GM12891 (cell line): Measurements from ENCODE around the gene SMAD3.

Source experiments
- DNase-seq: peaks from one replicate; pipeline ENCODE4 v3.0.0; 2011; ENCODE audit warnings: low spot score; ENCODE audit not compliant: insufficient read length
- FAIRE-seq: peaks from 2 replicates; lab custom pipeline; 2011; peaks lifted over from hg19 to GRCh38; lab: Jason Lieb, UNC
- PAX5 ChIP-seq: IDR thresholded peaks from 2 replicates; pipeline ENCODE4 v1.6.1; 2011; ENCODE audit warnings: low read length, moderate library complexity, mild to moderate bottlenecking; ENCODE audit not compliant: insufficient read depth, severe bottlenecking
- POLR2A ChIP-seq: IDR thresholded peaks from 2 replicates; pipeline ENCODE4 v1.6.1; 2011; ENCODE audit warnings: low read depth, low read length, control low read depth
- POLR2AphosphoS5 ChIP-seq: IDR thresholded peaks from 2 replicates; pipeline ENCODE4 v1.6.1; 2011; ENCODE audit warnings: low read depth, low read length, control low read depth
- POU2F2 ChIP-seq: IDR thresholded peaks from 2 replicates; pipeline ENCODE4 v1.6.1; 2011; ENCODE audit warnings: low read depth, mild to moderate bottlenecking, control low read depth, low read length, moderate library complexity
- SPI1 ChIP-seq: IDR thresholded peaks from 2 replicates; pipeline ENCODE4 v1.6.1; 2011; ENCODE audit warnings: low read depth, low read length, control low read depth
- TAF1 ChIP-seq: IDR thresholded peaks from 2 replicates; pipeline ENCODE4 v1.6.1; 2011; ENCODE audit warnings: low read depth, low read length, control low read depth

Gene SMAD3

GRCh38 chr15:67103021-67103420, 37.6 kb downstream of the SMAD3 start:
- TF ChIP-seq TAF1 (no peak), POLR2AphosphoS5 (no peak), SPI1 (no peak), PAX5 (no peak), POLR2A (no peak), POU2F2 (no peak)
- FAIRE-seq (peak; percentile 72), DNase-seq (no peak)

DNA sequence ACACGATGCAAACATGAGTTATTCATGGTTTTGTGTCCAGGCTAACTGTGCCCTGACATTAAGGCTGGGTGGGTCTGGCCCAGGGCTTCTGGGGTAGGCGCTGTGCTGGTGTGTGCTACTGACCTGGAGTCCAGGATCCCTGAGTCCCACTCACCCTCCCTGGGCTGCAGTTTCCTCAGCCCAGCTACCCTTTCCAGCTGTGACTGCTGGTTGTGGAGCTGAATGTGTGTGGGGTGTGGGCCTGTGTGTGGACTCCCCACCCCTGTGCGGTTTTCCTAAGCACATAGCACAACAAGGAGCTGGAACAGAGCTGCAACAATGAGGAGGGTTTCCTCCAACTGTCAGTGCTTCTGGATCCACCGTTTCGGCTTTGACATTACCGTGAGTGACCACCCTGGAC, 38.0 kb downstream of the SMAD3 start:
- TF ChIP-seq SPI1: no peak
- TF ChIP-seq POU2F2: no peak
- no peak for TF ChIP-seq PAX5
- TF ChIP-seq POLR2AphosphoS5: no peak
- TF ChIP-seq POLR2A: peak; percentile 64
- FAIRE-seq (peak; percentile 38), DNase-seq (no peak)

GRCh38 chr15:67103869-67104268, 38.5 kb downstream of the SMAD3 start:
- no peak for TF ChIP-seq PAX5
- TF ChIP-seq POLR2A: no peak
- no peak; the same call in 1 of the 2 replicates for TF ChIP-seq POLR2AphosphoS5
- no peak for TF ChIP-seq POU2F2
- no peak for TF ChIP-seq SPI1
- TF ChIP-seq TAF1: no peak
- DNase-seq: no peak
- no peak for FAIRE-seq

GRCh38 chr15:67104510-67104909, 39.1 kb downstream of the SMAD3 start:
- FAIRE-seq (no peak), DNase-seq (no peak)
- TF ChIP-seq TAF1: no peak
- no peak for TF ChIP-seq PAX5
- no peak for TF ChIP-seq SPI1
- no peak for TF ChIP-seq POLR2A
- 0 out of 2 replicates have a peak, but pooled peaks have one; percentile 39 for TF ChIP-seq POLR2AphosphoS5
- no peak for TF ChIP-seq POU2F2

DNA sequence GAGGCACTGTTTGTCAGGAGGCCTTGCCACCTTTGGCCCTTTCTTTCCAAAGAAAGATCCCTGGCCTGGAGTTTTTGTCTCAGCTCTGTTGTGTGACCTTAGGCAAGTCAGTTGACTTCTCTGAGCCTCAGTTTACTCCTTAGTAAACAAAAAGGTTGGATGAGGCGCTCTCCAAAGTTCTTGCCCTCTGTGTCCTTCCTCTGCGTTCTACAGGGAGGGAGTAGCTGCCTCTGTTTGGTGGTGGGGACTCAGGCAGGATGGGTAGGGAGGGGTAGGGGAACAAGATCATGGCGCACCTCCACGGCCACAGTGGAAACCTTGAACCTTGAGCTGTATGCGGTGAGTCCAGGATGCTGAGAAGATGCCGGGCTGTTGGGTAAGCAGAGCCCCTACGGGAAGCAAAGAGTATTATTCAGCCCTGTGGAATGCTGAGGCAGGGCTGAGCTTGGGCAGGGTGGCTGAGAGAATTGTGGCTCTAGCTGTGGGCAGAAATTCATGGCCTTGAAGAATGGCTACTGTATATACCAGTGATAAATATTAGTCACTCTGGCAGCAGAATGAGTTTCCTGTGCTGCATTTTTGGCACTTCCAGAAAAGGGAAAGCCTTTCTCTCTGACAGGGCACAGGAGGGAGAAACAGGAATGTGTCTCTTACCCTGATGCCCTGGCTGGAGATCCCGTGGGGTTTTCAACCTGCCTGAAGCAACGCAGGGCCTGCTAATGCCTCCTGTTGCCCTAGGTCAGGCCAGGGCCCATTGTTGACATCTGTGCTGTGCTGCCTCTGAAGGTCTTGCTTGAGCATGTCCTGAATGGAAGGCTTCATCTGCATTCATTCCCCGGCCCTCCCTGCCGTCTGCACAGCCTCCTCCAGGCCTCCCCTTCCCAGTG, 39.9 kb downstream of the SMAD3 start:
- no peak for DNase-seq
- no peak for TF ChIP-seq PAX5
- no peak for TF ChIP-seq TAF1
- TF ChIP-seq SPI1: no peak
- TF ChIP-seq POLR2AphosphoS5: no peak
- no peak for TF ChIP-seq POLR2A
- TF ChIP-seq POU2F2: no peak
- no peak for FAIRE-seq

DNA sequence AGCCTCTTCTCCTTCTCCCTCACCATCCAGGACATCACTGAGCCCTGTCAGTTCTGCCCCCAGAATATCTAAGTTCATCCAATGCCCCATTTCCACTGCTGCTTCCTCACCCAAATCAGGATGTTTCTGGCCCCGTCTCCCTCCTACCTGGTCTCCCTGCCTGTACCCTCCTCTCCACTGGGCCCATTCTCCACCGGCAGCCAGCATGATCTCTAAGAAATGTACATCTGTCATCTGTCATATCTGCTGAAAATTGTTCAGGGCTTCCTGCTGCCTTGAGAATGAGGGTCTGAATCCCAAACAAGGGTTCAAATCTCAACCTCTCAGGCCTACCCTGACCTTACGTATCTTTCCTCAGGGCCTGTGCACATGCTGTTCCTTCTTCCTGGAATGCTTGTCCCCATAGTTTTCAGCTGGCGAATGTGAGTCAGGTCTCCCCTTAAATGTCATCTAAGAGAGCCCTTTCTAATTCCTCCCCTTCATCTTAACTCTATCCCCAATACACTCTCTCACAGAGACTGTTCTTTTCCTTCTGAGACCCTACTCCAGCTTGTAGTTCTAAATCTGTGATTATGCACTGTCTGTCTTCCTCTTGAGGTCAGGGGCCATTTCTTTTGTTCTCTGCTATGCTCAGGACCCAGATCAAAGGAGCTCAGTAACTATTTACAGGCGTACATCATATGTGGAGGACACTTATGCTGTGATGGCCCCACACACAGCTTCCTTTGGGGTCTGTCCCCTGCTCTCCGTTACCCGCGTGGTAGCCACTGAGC, 40.8 kb downstream of the SMAD3 start:
- no peak for DNase-seq
- no peak for FAIRE-seq
- TF ChIP-seq POLR2A: no peak
- TF ChIP-seq SPI1: no peak
- TF ChIP-seq PAX5: no peak
- TF ChIP-seq POU2F2: no peak
- no peak for TF ChIP-seq TAF1
- no peak for TF ChIP-seq POLR2AphosphoS5

- TF ChIP-seq POLR2A: no peak
- TF ChIP-seq POU2F2: no peak
- no peak for TF ChIP-seq POLR2AphosphoS5
- no peak for TF ChIP-seq TAF1
- TF ChIP-seq SPI1: no peak
- no peak for TF ChIP-seq PAX5
- FAIRE-seq (no peak), DNase-seq (no peak)
These were observed 41.3 kb downstream of the SMAD3 start for GRCh38 chr15:67106764-67107013.

DNA sequence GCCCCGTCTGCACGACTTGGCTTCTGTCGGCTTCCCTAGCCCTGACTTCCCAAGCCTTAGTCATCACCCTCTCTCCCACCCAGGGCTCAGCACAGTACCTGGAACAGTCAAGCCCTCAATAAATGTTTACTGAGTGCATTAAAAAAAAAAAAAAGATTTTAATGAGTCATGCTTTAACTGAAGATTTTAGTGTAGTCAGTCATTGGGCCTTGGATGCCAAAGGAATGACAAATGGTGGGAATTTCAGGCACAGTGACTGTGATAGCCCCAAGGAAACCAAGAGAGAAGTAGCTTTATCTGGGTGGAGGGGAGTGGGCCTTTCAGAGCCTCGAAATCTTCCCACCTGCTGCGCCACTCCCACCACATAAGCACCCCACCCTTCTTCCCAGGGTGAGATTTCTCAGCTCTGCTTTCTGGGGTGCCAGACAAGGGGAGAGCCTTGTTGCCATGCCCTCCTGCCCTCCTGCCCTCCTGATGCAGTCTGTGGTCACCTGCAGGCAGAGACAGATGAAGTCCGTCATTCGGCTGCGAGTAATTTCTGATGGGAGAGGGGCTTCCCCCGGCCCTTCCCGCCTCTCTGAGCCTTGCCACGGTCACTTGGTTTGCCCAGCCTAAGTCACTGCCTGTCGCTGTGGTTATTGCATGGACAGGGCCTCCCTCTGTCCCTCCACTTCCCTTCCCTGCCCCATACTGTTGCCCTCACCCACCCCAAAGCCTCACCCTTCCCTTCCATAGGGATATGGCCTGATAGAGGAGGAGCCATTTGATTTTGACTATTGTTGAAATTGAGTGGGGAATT, 41.8 kb downstream of the SMAD3 start:
- TF ChIP-seq POLR2AphosphoS5 (no peak), SPI1 (no peak), POU2F2 (no peak), TAF1 (no peak), PAX5 (no peak), POLR2A (no peak)
- no peak for FAIRE-seq
- DNase-seq: no peak
